HG03469 (cell line): Measurements from ENCODE around the gene RAB12.

Source experiments
- ATAC-seq: cut with Tn5 transposase; IDR thresholded peaks from one replicate; pipeline ENCODE4 v1.9.1; 2021; ENCODE audit warnings: mild to moderate bottlenecking, moderate library complexity, moderate number of reproducible peaks; ENCODE audit not compliant: unreplicated experiment

RAB12 gene

DNA sequence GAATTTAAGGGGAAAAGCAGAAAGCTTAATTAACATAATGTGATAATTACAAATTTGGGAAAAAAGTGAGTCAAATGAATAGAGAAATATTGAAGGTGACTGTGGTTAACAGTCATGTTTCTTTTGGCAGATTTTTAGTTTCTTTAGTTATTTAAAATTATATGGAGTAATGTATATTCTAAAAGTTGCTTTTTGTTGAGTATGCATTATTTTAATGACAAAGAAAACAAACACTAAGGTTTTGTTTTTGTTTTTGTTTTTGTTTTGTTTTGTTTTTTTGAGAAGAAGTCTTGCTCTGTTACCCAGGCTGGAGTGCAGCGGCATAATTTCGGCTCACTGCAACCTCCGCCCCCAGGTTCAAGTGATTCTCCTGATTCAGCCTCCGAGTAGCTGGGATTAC, 65.8 kb downstream of the RAB12 start:
- no peak for ATAC-seq

DNA sequence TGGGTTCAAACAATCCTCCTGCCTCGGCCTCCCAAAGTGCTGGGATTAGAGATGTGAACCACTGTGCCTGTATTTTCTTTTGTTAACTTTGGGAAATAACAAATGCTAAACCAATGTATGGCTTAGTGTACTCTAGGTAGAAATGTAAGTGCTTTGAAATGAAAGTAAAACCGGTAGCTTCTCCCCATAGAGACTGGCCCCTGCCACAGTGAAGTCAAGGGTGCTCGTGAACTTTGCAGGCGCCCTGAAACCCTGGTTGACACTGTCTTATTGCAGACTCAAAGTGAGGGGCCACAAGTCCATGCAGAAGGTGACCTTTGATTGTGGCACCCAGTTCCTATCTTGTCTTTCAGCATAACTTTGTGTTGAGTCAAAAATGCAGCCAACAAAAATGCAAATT, 72.0 kb downstream of the RAB12 start:
- no peak for ATAC-seq

DNA sequence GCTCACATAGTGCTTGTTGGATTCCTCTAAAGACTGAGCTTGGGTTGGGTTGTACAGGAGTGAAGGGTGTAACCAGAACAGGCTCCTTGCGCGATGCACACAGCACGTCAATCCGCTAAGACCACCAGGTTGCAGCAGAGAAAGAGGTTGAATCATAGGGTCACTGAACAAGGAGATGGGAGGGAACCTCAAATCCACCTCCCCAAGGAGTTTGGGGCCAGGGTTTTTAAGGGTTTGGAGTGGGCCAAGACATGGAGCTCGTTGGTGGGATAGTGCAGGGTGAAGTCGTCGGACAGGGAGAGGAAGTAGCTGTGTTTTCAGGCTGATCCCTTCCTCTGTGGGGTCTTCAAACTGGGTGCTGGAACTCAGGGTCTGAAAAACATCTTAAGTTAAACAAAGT, 75.3 kb downstream of the RAB12 start:
- no peak for ATAC-seq

DNA sequence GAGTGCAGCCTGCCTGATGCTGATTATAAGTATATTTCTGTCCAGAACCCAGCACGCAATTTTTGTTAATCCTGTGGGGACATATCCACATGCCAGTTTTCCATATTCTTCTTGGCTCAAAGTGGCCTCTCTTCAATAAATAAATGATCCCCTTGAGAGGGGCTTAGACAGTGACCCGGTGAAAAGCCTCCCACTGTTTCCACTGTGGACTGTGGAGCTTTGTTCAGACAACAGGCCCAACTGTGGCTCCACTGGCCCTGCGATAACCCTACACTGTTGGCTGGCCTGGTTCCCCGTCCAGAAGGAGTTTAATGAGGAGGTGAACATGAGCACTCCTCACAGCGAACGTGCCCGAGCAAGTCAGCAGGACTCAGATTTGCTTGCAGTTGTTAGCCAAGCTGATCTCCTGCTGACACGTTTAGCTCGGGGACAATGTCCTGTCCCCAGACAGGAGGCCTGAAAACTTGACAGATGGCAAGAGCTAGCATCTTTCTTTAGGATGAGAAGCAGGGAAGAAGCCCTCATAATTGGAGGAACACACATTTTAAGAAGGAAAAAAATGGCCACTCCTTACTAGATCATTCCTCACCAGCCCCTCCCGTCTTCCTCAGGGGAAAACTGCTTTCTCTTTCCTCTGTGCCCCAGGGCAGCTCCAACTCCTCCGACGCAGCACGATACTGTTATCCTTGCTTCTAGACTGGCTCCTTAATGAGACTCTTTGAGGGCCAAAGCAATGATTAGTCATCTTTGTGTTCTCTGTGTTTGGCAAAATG, 76.1 kb downstream of the RAB12 start:
- no peak for ATAC-seq

DNA sequence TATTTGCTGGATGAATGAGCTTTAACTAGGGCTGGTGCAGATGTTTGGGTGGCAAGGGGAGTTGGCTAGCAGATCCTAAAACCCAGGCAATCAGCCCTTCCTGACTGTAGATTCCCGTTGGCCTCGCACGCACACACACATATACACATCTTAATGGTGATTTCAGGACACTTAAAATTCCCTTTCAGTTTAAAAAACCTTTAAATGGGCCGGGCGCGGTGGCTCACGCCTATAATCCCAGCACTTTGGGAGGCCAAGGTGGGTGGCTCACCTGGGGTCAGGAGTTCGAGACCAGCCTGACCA, 76.6 kb downstream of the RAB12 start:
- no peak for ATAC-seq

- no peak for ATAC-seq
Observed at GRCh38 chr18:8686611-8687010, 77.4 kb downstream of the RAB12 start.

GRCh38 chr18:8688216-8688800, 79.1 kb downstream of the RAB12 start:
- ATAC-seq, result no peak

- no peak for ATAC-seq
Observed at GRCh38 chr18:8688816-8689215, 79.6 kb downstream of the RAB12 start.
